ENCODE data around the gene PRKACA.
"Not testable (repeated sequence)": the region's sequence is repeated elsewhere in the genome, so short reads cannot be mapped to it uniquely, and the experiment has no call there.

PRKACA gene

DNA sequence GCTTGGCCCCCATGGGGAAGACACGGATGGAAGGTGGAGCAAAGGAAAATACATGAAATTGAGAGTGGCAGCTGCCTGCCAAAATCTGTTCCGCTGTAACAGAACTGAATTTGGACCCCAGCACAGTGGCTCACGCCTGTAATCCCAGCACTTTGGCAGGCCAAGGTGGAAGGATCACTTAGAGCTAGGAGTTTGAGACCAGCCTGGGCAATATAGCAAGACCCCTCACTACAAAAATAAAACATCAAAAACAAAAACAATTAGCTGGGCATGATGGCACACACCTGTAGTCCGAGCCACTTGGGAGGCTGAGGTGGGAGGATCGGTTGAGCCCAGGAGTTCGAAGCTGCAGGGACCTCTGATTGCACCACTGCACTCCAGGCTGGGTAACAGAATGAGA lies 65.1 kb downstream of the PRKACA start:
- Histone ChIP-seq H4K8ac (ENCODE audit: low read depth, low read length) (no peak overlapping the region), H3K4ac (ENCODE audit: low read depth, low read length) (no peak overlapping the region)
- no CpG with 5 or more reads among the region's 6 CpGs for WGBS (ENCODE audit: extremely low coverage, insufficient coverage, insufficient read length)

DNA sequence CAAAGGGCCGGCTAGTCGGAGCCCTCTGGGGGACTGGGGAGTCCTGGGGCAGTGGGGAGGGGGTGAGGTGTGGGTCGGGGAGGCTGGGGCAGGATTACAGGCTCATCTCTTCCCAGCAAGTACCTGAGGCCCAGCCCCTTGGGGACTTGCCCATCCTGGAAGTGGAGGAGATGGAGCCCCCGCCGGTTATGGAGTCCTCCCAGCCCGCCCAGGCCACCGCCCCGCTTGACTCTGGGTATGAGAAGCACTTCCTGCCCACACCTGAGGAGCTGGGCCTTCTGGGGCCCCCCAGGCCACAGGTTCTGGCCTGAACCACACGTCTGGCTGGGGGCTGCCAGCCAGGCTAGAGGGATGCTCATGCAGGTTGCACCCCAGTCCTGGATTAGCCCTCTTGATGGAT lies 65.6 kb downstream of the PRKACA start:
- H3K4ac ChIP-seq (ENCODE audit: low read depth, low read length): no peak overlapping the region
- no peaks in the 10 kb centered on the region for H3K4me1 ChIP-seq (ENCODE audit: control insufficient read depth in 1 of 2, insufficient read depth in 2 of 2, low read length in 2 of 2)
- no CpG with 5 or more reads among the region's 9 CpGs for WGBS (ENCODE audit: extremely low coverage, insufficient coverage, insufficient read length)
- H3K9me3 ChIP-seq (ENCODE audit: insufficient read depth, low read depth, low read length): no peaks in the 10 kb centered on the region
- no peaks in the 10 kb centered on the region for H3K27me3 ChIP-seq (ENCODE audit: insufficient read depth, low read length)
- H3K23ac ChIP-seq (ENCODE audit: low read length): no peak overlapping the region
- H3K4me3 ChIP-seq (ENCODE audit: low read depth, low read length): no peak overlapping the region
- DNase-seq: no peak
- H2AFZ ChIP-seq (ENCODE audit: insufficient read depth, low read length, poor library complexity): no peak overlapping the region
- H2BK12ac ChIP-seq (ENCODE audit: low read length): no peak overlapping the region
- H3K4me2 ChIP-seq (ENCODE audit: low read length): no peak overlapping the region
- H3K27ac ChIP-seq (ENCODE audit: low read depth, low read length): no peak overlapping the region
- H4K8ac ChIP-seq (ENCODE audit: low read depth, low read length): no peak overlapping the region
- H2BK5ac ChIP-seq (ENCODE audit: low read depth, low read length, poor library complexity): no peak overlapping the region
- no peak overlapping the region for H4K91ac ChIP-seq (ENCODE audit: low read depth, low read length)
- no peak overlapping the region for H3K18ac ChIP-seq (ENCODE audit: low read length)
- no peak overlapping the region for H4K12ac ChIP-seq (ENCODE audit: low read depth, low read length)
- no peak overlapping the region for H3K14ac ChIP-seq (ENCODE audit: low read length)
- H3K79me1 ChIP-seq (ENCODE audit: low read length): no peaks in the 10 kb centered on the region
- H2AK5ac ChIP-seq (ENCODE audit: low read length): no peak overlapping the region
- H3K79me2 ChIP-seq (ENCODE audit: control insufficient read depth, insufficient read depth, low read length, poor library complexity): no peaks in the 10 kb centered on the region
- no peak overlapping the region for H3K9ac ChIP-seq (ENCODE audit: low read length)
- H2BK120ac ChIP-seq (ENCODE audit: insufficient read depth, low read length, poor library complexity): no peak overlapping the region
- H3K36me3 ChIP-seq (ENCODE audit: control insufficient read depth in 1 of 2, insufficient read depth in 2 of 2, low read length in 2 of 2): no peaks in the 10 kb centered on the region

More for the DNA sequence above, 65.1 kb downstream of the PRKACA start:
- Histone ChIP-seq H3K27me3 (ENCODE audit: insufficient read depth, low read length) (no peaks in the 10 kb centered on the region), H2BK5ac (ENCODE audit: low read depth, low read length, poor library complexity) (no peak overlapping the region), H3K18ac (ENCODE audit: low read length) (no peak overlapping the region), H4K91ac (ENCODE audit: low read depth, low read length) (no peak overlapping the region), H4K12ac (ENCODE audit: low read depth, low read length) (no peak overlapping the region), H3K9me3 (ENCODE audit: insufficient read depth, low read depth, low read length) (no peaks in the 10 kb centered on the region), H3K23ac (ENCODE audit: low read length) (no peak overlapping the region), H3K14ac (ENCODE audit: low read length) (no peak overlapping the region), H3K4me1 (ENCODE audit: control insufficient read depth in 1 of 2, insufficient read depth in 2 of 2, low read length in 2 of 2) (no peaks in the 10 kb centered on the region), H3K27ac (ENCODE audit: low read depth, low read length) (no peak overlapping the region), H3K79me1 (ENCODE audit: low read length) (no peaks in the 10 kb centered on the region), H2BK120ac (ENCODE audit: insufficient read depth, low read length, poor library complexity) (no peak overlapping the region), H2AK5ac (ENCODE audit: low read length) (no peak overlapping the region), H3K79me2 (ENCODE audit: control insufficient read depth, insufficient read depth, low read length, poor library complexity) (no peaks in the 10 kb centered on the region), H3K4me2 (ENCODE audit: low read length) (no peak overlapping the region), H3K4me3 (ENCODE audit: low read depth, low read length) (no peak overlapping the region), H3K9ac (ENCODE audit: low read length) (no peak overlapping the region), H3K36me3 (ENCODE audit: control insufficient read depth in 1 of 2, insufficient read depth in 2 of 2, low read length in 2 of 2) (no peaks in the 10 kb centered on the region), H2BK12ac (ENCODE audit: low read length) (no peak overlapping the region), H2AFZ (ENCODE audit: insufficient read depth, low read length, poor library complexity) (no peak overlapping the region)
- no peak for DNase-seq

DNA sequence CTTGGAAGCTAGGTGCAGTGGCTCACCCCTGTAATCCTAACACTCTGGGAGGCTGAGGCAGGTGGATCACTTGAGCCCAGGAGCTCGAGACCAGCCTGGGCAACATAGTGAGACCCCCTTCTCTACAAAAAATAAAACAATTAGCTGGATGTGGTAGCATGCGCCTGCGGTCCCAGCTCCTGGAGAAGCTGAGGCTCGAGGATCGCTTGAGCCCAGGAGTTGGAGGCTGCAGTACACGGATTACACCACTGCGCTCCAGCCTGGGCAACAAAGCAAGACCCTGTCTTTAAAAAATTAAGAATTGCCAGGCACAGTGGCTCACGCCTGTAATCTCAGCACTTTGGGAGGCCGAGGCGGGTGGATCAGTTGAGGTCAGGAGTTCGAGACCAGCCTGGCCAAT lies 66.6 kb downstream of the PRKACA start:
- no CpG with 5 or more reads among the region's 11 CpGs for WGBS (ENCODE audit: extremely low coverage, insufficient coverage, insufficient read length)
- H3K23ac ChIP-seq (ENCODE audit: low read length); H3K4me1 ChIP-seq (ENCODE audit: control insufficient read depth in 1 of 2, insufficient read depth in 2 of 2, low read length in 2 of 2); H4K12ac ChIP-seq (ENCODE audit: low read depth, low read length); DNase-seq; H3K4me3 ChIP-seq (ENCODE audit: low read depth, low read length); H2BK120ac ChIP-seq (ENCODE audit: insufficient read depth, low read length, poor library complexity); H3K27ac ChIP-seq (ENCODE audit: low read depth, low read length); H3K27me3 ChIP-seq (ENCODE audit: insufficient read depth, low read length); H2AK5ac ChIP-seq (ENCODE audit: low read length); H3K9ac ChIP-seq (ENCODE audit: low read length); H3K4me2 ChIP-seq (ENCODE audit: low read length); H3K4ac ChIP-seq (ENCODE audit: low read depth, low read length); H3K36me3 ChIP-seq (ENCODE audit: control insufficient read depth in 1 of 2, insufficient read depth in 2 of 2, low read length in 2 of 2); H2BK12ac ChIP-seq (ENCODE audit: low read length); H3K79me2 ChIP-seq (ENCODE audit: control insufficient read depth, insufficient read depth, low read length, poor library complexity); H3K18ac ChIP-seq (ENCODE audit: low read length); H3K9me3 ChIP-seq (ENCODE audit: insufficient read depth, low read depth, low read length); H4K8ac ChIP-seq (ENCODE audit: low read depth, low read length); H3K14ac ChIP-seq (ENCODE audit: low read length); H4K91ac ChIP-seq (ENCODE audit: low read depth, low read length); H2AFZ ChIP-seq (ENCODE audit: insufficient read depth, low read length, poor library complexity); H3K79me1 ChIP-seq (ENCODE audit: low read length); H2BK5ac ChIP-seq (ENCODE audit: low read depth, low read length, poor library complexity): not testable (repeated sequence)

- no peaks in the 10 kb centered on the region for H3K36me3 ChIP-seq (ENCODE audit: control insufficient read depth in 1 of 2, insufficient read depth in 2 of 2, low read length in 2 of 2)
- WGBS (ENCODE audit: extremely low coverage, insufficient coverage, insufficient read length): no CpG with 5 or more reads among the region's 4 CpGs
- no peaks in the 10 kb centered on the region for H3K27me3 ChIP-seq (ENCODE audit: insufficient read depth, low read length)
- H3K23ac ChIP-seq (ENCODE audit: low read length): no peak overlapping the region
- no peak overlapping the region for H2BK12ac ChIP-seq (ENCODE audit: low read length)
- H2AK5ac ChIP-seq (ENCODE audit: low read length): no peak overlapping the region
- no peak overlapping the region for H3K4me2 ChIP-seq (ENCODE audit: low read length)
- H4K8ac ChIP-seq (ENCODE audit: low read depth, low read length): no peak overlapping the region
- DNase-seq: no peak
- no peak overlapping the region for H3K4ac ChIP-seq (ENCODE audit: low read depth, low read length)
- no peak overlapping the region for H3K27ac ChIP-seq (ENCODE audit: low read depth, low read length)
- no peak overlapping the region for H2AFZ ChIP-seq (ENCODE audit: insufficient read depth, low read length, poor library complexity)
- H3K4me3 ChIP-seq (ENCODE audit: low read depth, low read length): no peak overlapping the region
- H3K79me2 ChIP-seq (ENCODE audit: control insufficient read depth, insufficient read depth, low read length, poor library complexity): no peaks in the 10 kb centered on the region
- no peak overlapping the region for H2BK5ac ChIP-seq (ENCODE audit: low read depth, low read length, poor library complexity)
- H4K12ac ChIP-seq (ENCODE audit: low read depth, low read length): no peak overlapping the region
- no peak overlapping the region for H4K91ac ChIP-seq (ENCODE audit: low read depth, low read length)
- H3K79me1 ChIP-seq (ENCODE audit: low read length): no peaks in the 10 kb centered on the region
- H3K9me3 ChIP-seq (ENCODE audit: insufficient read depth, low read depth, low read length): no peaks in the 10 kb centered on the region
- H3K4me1 ChIP-seq (ENCODE audit: control insufficient read depth in 1 of 2, insufficient read depth in 2 of 2, low read length in 2 of 2): no peaks in the 10 kb centered on the region
- H3K18ac ChIP-seq (ENCODE audit: low read length): no peak overlapping the region
- H3K9ac ChIP-seq (ENCODE audit: low read length): no peak overlapping the region
- H3K14ac ChIP-seq (ENCODE audit: low read length): no peak overlapping the region
- no peak overlapping the region for H2BK120ac ChIP-seq (ENCODE audit: insufficient read depth, low read length, poor library complexity)
Measured at GRCh38 chr19:14050512-14050911, 67.0 kb downstream of the PRKACA start.

Measured in trophoblast cell (in vitro differentiated cells and primary cell).